Activated T-helper 2 cell treated with anti-CD3 and anti-CD28 coated beads, Interferon-gamma antibody, Interleukin-2, Interleukin-4, amounts not matched to agents 10 μg/mL and 5 μg/mL and 100 μg/mL, durations not matched to agents 14 hours and 24 hours and 36 hours (primary cell): Measurements from ENCODE around the gene NKX2-1. TPM values are rescaled to one million over a fixed set of nuclear protein-coding genes. Genes with fewer than 3 reads are reported as not detected.

Experiments
- DNase-seq: peaks from one replicate; pipeline ENCODE4 v3.0.0; 2021; ENCODE audit warnings: low spot score
- H3K27ac Mint-ChIP-seq: one replicate; pipeline ENCODE4 v1.8.0; 2021; ENCODE audit warnings: mixed read lengths
- H3K27me3 Mint-ChIP-seq: one replicate; pipeline ENCODE4 v1.8.0; 2021; ENCODE audit warnings: low read depth, mixed read lengths
- H3K36me3 Mint-ChIP-seq: one replicate; pipeline ENCODE4 v1.8.0; 2021; ENCODE audit warnings: low read depth, mixed read lengths
- H3K4me1 Mint-ChIP-seq: one replicate; pipeline ENCODE4 v1.8.0; 2021; ENCODE audit warnings: low read depth, mixed read lengths
- H3K4me3 Mint-ChIP-seq: one replicate; pipeline ENCODE4 v1.8.0; 2021; ENCODE audit warnings: low read depth, mild to moderate bottlenecking, moderate library complexity, mixed read lengths
- H3K9me3 Mint-ChIP-seq: one replicate; pipeline ENCODE4 v1.8.0; 2021; ENCODE audit warnings: mixed read lengths
- intact Hi-C: fragments of 100-400 bp; cut with micrococcal nuclease; formaldehyde crosslinking; loops from one replicate; pipeline ENCODE4 v1.15.1; 2023
- total RNA-seq: library from RNA; stranded (reverse); gene quantifications from 2 replicates; pipeline ENCODE4 v1.2.3, GENCODE V29; 2022

NKX2-1 gene
- total RNA-seq, 1 donor from 2014 or later, result not detected

DNA sequence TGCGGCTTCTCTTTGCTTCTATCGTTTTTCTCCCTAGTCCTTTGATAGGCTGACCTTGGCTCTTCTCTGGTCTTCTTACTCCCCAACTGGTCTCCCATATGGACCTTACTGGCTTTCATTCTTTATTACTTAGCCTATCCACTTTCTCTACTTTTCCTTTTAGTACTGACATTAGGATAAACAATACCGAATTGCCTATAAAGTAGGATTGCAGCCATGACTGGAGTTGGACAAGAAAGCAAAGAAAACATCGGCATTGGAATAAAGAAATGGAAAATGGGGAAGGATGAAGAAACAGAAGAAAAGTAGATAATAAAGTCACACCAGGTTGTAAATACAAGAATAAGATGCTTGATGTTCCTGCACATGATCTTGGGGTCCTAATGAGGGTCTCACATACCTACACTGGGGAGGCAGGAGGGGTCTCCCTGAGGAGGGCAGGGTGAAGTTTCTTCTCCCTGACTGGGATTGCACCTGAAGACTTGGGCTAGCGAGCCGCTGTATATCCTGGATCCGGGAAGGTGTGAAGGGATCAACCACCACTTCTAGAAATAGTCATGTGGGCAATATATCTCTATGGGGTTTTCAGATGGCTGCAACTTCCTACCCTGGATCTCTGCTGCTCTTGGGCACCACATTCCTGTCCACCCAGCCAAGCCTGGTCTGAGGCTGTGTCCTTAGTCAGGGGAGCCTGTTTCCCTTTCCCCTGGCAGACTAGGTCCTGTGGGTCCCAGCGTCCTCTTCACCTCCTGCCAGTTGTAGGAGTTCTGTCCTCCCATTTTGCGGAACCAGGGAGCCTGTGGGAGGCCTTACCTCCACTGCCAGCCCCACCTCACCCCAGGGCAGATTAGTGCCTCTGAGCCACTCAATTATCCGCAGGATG lies 13.1 kb downstream of the NKX2-1 start:
- H3K9me3 Mint-ChIP-seq, result no peaks in the 10 kb centered on the region
- intact Hi-C loops, result no loop called here
- DNase-seq, result no peak
- H3K27me3 Mint-ChIP-seq, result peaks cover 83% of the 10 kb centered on the region
- no peaks in the 10 kb centered on the region for H3K36me3 Mint-ChIP-seq
- no peak overlapping the region for H3K4me3 Mint-ChIP-seq
- H3K4me1 Mint-ChIP-seq, result peaks cover 6% of the 10 kb centered on the region
- no peak overlapping the region for H3K27ac Mint-ChIP-seq

DNA sequence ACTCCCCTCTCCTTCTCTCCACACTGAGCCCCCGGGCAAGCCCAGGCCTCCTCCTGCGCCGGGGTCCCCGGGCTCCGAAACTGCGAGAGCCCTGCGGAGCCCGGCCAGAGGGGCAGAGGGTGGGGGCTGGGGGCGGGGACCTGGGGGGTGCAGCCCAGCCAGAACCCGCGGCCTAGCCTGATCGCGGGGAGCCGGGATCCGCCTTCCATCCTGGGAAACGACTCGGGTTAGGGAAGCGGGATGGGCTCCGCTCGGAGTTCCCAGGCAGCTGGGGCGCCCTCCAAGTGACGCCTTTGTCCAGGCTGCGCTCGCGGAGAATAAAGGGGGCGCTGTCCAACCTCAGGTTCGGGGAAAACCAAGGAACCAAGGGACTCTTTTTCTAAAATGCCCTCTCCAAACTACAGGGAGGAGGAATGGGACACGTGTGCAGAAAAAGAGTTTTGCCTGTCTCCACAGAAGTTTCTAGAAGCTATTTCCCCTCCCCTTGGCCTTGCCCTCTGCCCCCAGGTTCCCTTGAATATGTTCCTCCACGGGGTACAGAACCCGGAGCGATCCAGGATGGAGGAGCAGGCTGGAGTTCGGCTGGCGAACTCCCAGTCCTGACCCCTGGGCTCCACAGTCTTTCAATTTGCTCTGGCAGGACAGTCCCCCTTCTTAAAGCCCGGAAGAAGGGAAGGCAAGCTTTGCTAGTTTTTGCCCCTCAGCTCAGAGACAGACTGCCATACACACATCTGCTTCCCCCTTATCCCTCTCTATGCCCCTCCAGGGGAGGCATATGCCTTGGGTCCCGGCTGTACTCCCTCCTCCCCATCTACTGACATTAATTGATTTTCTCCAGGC lies 13.9 kb downstream of the NKX2-1 start:
- Mint-ChIP-seq H3K9me3 (no peaks in the 10 kb centered on the region), H3K4me3 (no peak overlapping the region), H3K4me1 (peaks cover 6% of the 10 kb centered on the region), H3K36me3 (no peaks in the 10 kb centered on the region), H3K27ac (no peak overlapping the region), H3K27me3 (peaks cover 88% of the 10 kb centered on the region)
- DNase-seq, result no peak
- intact Hi-C loops, result loop anchor here (2.0 kb wide), 1 partner anchor 13 kb away; no protein-coding TSS in a partner anchor

DNA sequence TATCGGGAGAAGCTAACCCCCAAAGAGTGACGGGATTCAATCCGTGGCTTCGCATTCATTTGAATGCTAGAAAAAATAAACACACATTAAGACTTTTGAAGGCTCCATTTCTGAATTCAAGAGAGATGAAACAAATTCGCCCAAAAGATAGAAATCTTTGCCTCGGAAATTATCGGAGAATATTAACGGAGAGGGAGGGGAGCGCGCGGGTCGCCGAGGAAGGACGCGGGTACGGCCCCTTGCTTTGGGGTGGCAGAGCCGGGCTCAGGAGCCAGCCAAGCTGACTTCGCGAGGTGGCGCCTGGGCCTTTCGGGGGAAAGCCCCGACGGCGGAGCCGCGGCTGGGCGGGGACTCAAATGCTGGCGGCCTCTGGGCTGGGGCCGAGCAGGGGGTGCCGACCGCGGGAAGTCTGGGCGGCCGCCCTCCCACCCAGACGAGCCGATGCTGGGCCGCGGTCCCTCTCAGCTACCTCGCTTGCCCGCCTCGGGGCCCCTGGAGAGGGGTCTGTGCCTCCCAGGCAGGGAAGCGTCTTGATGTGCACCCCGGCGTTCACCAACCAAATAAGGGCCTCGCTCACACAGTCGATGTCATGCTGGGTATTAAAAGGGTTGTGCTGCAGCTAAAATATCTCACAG lies 14.7 kb downstream of the NKX2-1 start:
- Mint-ChIP-seq H3K36me3 (no peaks in the 10 kb centered on the region), H3K27me3 (peaks cover 85% of the 10 kb centered on the region), H3K9me3 (no peaks in the 10 kb centered on the region), H3K4me3 (no peak overlapping the region), H3K27ac (no peak overlapping the region), H3K4me1 (peaks cover 6% of the 10 kb centered on the region)
- intact Hi-C loops, result loop anchor here (2.0 kb wide), 1 partner anchor 14 kb away; no protein-coding TSS in a partner anchor
- no peak for DNase-seq

DNA sequence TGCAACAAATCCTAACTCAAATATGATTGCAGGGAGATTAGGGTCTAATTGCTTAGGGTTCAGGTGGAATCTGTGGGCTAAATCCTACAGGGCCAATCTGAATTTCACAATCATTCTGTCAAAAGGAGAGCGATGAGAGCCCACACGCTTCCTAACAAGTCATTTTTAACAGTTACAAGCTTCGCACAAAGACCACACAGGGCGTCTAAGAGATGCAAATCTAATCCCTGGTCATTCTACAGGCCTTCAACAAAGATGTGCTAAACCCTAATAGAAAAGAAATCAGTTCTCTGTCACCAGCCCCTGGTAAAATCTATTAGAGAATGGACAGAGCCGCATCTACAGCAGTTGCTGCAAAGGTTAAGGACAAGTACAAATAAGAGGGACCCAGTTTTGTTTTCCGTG lies 15.3 kb downstream of the NKX2-1 start:
- no peaks in the 10 kb centered on the region for H3K36me3 Mint-ChIP-seq
- H3K4me1 Mint-ChIP-seq, result peaks cover 6% of the 10 kb centered on the region
- H3K27me3 Mint-ChIP-seq, result peaks cover 85% of the 10 kb centered on the region
- no peaks in the 10 kb centered on the region for H3K9me3 Mint-ChIP-seq
- no peak for DNase-seq
- no peak overlapping the region for H3K4me3 Mint-ChIP-seq
- H3K27ac Mint-ChIP-seq, result no peak overlapping the region
- intact Hi-C loops, result loop anchor here (2.0 kb wide), 1 partner anchor 14 kb away; no protein-coding TSS in a partner anchor

DNA sequence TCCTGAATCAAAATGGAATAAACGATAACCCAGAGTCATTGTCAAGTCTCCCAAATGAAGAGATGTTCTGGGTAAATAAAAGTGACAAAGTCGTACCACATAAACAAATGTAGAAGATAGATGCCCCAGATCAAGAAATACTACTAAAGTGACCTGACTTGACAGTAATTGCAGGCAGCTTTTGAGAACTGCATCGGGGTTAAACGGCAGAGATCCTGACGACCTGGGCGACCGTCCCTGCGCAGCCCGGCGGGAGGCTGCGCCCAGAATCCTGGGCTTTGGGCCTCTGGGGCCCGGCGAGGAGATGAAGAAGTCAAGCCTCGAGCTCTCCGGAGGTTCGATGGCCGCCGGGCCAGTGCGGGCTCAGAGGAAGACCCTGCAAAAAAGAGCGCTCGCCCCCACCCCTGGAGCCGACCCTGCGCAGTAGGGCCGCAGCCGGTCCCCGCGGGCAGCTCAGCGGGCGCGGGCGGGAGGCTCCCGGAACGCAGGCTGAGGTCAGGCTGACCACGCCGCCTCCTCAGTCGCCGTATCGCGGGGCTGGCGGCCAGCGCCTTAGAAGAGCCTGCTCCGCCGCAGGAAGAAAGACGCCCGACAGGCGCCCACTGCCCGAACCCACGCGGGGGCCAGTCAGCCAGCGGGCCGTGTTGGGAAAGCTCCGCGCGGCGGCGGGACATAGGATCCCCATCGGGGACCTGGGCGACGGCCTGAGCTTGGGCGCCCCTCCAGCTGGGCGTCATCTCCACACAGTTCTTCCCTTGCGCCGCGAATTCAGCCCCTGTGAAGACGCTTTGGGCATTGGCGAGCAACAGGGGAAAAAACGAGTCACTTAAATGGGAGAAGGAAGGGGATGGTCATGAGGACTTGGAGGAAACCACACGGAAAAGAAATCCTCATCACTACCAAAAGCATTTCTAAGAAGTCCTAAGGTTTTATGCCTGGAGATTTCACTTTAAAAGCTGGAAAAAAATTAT lies 16.0 kb downstream of the NKX2-1 start:
- peak overlapping the region; percentile 35 for H3K27ac Mint-ChIP-seq

DNA sequence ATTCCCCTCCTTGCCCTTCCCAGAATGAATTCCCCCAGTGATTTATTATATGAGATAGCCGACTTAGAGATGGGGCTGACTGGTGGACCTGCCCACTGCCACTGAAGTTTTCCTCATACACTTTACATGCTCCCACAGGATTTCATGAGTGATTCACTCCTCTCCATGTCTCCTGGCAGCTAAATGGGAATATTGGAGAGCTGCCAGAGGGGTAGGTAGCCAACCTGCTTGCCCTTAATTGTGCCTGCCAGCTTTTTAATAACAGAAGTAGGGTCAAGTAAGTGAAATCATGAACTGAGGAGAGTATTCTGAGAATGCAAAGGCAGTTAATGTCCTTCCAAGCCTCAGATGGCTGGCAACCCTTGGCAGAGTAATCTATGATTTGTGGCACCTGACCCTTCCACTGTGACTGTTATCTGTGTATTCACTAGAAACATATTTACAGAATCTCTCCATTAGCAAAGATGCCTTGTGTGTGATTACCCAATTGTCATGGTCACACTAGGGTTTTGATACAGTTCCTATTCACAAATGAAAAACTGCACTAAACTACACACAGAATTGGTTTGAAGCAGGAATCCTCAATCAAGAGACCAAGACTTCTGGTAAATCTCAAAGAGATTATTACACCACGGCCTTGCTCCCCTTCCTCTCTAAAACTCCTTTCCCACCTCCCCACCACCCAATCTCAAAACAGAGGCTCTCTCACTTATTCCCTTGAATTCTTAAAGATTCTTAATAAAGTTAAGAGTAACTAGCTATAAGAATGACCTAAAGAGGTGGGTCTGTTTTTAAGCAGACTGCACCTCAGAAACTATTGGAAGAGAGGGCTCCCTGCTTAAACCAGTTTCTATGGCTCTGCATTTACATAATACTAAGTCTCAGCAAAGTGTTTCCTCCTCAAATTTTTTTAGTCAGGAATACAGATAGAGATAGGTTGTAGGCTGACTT lies 17.2 kb downstream of the NKX2-1 start:
- no peaks in the 10 kb centered on the region for H3K9me3 Mint-ChIP-seq
- no peak overlapping the region for H3K4me3 Mint-ChIP-seq
- intact Hi-C loops, result no loop called here
- H3K27me3 Mint-ChIP-seq, result peaks cover 73% of the 10 kb centered on the region
- H3K27ac Mint-ChIP-seq, result no peak overlapping the region
- no peaks in the 10 kb centered on the region for H3K36me3 Mint-ChIP-seq
- no peak for DNase-seq
- peaks cover 6% of the 10 kb centered on the region for H3K4me1 Mint-ChIP-seq

More for the DNA sequence above, 16.0 kb downstream of the NKX2-1 start:
- intact Hi-C loops, result loop anchor here (2.0 kb wide), 1 partner anchor 15 kb away; no protein-coding TSS in a partner anchor
- H3K9me3 Mint-ChIP-seq, result no peaks in the 10 kb centered on the region
- H3K4me3 Mint-ChIP-seq, result no peak overlapping the region
- no peak for DNase-seq
- H3K36me3 Mint-ChIP-seq, result no peaks in the 10 kb centered on the region
- peaks cover 6% of the 10 kb centered on the region for H3K4me1 Mint-ChIP-seq
- H3K27me3 Mint-ChIP-seq, result peaks cover 80% of the 10 kb centered on the region

DNA sequence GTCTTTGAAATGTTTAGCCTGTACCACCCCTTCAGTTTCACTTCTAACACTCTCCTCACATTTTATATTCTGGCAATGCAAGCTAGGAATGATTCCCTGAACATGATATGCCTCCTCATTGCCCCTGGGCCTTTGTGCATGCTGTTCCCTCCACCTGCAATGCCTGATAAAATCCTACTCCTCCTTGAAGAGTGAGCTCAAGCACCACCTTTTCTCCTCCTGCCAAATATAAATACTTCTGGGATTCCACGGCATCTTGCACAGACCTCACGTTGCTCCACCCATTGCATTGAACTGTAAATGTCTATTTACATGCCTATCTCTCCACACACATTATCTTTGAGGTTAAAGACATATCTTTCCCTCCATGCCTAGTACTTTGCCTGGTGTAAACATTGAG lies 21.1 kb downstream of the NKX2-1 start:
- no peak overlapping the region for H3K4me3 Mint-ChIP-seq
- peaks cover 3% of the 10 kb centered on the region for H3K4me1 Mint-ChIP-seq
- H3K27me3 Mint-ChIP-seq, result peaks cover 58% of the 10 kb centered on the region
- no peak overlapping the region for H3K27ac Mint-ChIP-seq
- intact Hi-C loops, result no loop called here
- DNase-seq, result no peak
- no peaks in the 10 kb centered on the region for H3K36me3 Mint-ChIP-seq
- H3K9me3 Mint-ChIP-seq, result no peaks in the 10 kb centered on the region

DNA sequence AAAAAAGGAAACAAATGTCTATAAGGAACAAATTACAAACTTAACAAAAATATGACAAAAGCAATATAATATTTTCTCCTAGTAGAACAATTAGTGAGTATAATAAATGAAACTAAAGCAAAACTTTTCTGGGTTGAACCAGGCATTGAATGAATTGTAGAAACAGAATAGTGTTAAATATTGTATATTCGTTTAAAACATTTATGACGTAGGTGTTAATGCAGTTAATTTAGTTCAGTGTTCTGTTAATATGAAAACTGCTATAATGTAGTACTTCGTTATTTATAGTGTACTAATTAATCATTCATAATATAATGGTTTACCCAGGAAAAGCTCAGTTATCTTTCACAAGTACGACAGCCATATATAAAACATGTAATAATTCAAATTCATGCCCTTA lies 23.7 kb downstream of the NKX2-1 start:
- no peak overlapping the region for H3K27ac Mint-ChIP-seq
- H3K9me3 Mint-ChIP-seq, result no peaks in the 10 kb centered on the region
- H3K27me3 Mint-ChIP-seq, result peaks cover 52% of the 10 kb centered on the region
- intact Hi-C loops, result no loop called here
- no peak overlapping the region for H3K4me3 Mint-ChIP-seq
- no peak for DNase-seq
- no peaks in the 10 kb centered on the region for H3K36me3 Mint-ChIP-seq
- no peaks in the 10 kb centered on the region for H3K4me1 Mint-ChIP-seq

DNA sequence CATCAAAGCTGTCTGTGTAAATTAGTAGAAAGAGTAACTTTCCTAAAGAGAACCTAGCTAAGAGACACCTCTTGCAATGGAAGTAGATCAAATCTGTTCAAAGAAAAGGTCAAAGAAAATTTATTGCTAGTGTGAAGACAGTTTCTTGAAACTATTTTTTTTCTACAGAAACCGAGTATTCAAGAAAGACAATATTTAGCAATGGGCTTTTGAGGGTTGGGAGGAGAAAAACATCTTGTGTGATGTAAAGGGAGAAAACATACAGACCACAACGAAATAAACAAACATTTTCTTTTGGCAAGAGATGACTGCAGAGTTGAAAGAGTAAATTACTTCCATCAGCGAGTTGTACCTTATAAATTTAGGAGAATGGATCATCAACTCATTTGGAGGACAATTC lies 24.4 kb downstream of the NKX2-1 start:
- H3K4me1 Mint-ChIP-seq, result no peaks in the 10 kb centered on the region
- no peak overlapping the region for H3K4me3 Mint-ChIP-seq
- no peaks in the 10 kb centered on the region for H3K9me3 Mint-ChIP-seq
- no peak overlapping the region for H3K27ac Mint-ChIP-seq
- no peak for DNase-seq
- H3K27me3 Mint-ChIP-seq, result peaks cover 54% of the 10 kb centered on the region
- intact Hi-C loops, result no loop called here
- no peaks in the 10 kb centered on the region for H3K36me3 Mint-ChIP-seq

DNA sequence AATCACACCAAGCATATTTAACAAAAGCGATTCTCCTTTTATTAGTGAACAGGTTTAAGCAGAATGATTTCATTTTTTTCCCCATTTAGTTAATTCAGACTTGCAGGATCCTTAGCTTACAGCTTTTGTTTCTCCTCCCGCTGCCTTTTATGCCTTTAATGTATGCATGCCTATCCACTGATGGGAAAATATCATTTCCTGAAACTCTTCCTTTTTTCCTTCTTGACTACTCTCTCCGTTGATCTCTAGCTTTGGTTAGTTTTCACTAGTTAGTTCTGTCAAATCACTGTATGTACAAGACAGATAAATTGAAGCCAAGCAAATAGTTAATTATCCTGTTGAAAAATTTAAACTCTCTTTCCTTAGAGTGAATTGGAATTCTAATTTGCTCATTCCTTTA lies 26.3 kb downstream of the NKX2-1 start:
- H3K27me3 Mint-ChIP-seq, result peaks cover 40% of the 10 kb centered on the region

DNA sequence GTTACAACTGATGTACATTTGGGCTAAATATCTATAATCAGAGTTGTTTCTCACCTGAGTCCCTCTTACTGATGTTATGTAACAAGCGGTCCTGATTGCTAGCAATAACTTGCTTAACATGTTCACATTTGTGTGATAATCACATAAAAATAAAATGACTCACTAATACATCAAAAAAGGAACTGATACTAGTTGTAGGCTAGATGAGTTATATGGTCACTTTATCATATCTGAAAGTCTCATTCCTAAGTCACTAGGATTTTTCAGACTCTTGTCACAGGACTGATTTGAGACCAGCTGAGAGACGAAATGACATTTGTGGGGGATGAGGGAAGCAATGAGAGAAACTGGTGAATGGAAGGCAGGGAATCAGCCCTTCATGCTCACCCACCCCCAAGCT lies 34.3 kb downstream of the NKX2-1 start:
- H3K9me3 Mint-ChIP-seq, result no peaks in the 10 kb centered on the region
- no peak overlapping the region for H3K27ac Mint-ChIP-seq
- DNase-seq, result no peak
- H3K4me3 Mint-ChIP-seq, result no peak overlapping the region
- peaks cover 2% of the 10 kb centered on the region for H3K27me3 Mint-ChIP-seq
- H3K4me1 Mint-ChIP-seq, result no peaks in the 10 kb centered on the region
- H3K36me3 Mint-ChIP-seq, result no peaks in the 10 kb centered on the region
- intact Hi-C loops, result no loop called here

More for the DNA sequence above, 26.3 kb downstream of the NKX2-1 start:
- no peak for DNase-seq
- Mint-ChIP-seq H3K4me1 (no peaks in the 10 kb centered on the region), H3K36me3 (no peaks in the 10 kb centered on the region), H3K27ac (no peak overlapping the region), H3K4me3 (no peak overlapping the region), H3K9me3 (no peaks in the 10 kb centered on the region)
- intact Hi-C loops, result no loop called here
